ENCODE data around the gene CDC20B.
"Not testable (repeated sequence)": the region's sequence is repeated elsewhere in the genome, so short reads cannot be mapped to it uniquely, and the experiment has no call there.

Gene CDC20B

DNA sequence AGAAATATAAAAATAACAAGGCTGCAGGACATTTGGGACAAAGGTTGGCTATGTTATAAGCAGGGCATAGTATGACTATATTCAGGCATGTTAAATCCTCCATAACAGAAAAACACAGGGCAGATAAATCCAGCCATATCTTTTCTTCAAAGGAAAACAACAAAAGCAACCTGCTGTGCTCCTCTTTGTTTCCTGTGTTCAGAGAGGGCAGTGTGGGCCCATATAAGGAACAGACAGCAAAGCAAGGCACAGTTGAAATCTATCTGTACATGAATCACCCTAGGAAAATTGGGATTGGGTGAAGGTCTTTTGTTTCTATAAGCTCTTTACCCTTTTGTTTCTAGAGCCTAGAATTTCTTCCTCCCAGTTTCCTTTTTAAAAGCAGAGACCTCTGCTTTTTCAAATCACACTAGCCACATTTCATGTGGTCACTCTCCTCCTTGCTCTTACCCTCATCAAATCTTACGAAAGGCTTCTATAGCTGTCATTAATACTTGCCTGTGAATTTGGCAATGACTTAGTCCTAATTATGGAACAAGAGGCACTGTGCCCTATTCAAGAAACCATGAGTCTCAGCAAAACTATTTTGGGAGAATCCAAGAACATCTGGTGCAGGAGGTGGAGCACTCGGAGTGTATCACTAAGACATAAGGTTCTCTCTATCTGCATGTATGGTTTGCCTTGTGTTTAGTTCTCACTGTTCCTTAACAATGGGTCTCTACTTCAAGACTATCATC lies 68.8 kb downstream of the CDC20B start:
- no peak for FAIRE-seq

DNA sequence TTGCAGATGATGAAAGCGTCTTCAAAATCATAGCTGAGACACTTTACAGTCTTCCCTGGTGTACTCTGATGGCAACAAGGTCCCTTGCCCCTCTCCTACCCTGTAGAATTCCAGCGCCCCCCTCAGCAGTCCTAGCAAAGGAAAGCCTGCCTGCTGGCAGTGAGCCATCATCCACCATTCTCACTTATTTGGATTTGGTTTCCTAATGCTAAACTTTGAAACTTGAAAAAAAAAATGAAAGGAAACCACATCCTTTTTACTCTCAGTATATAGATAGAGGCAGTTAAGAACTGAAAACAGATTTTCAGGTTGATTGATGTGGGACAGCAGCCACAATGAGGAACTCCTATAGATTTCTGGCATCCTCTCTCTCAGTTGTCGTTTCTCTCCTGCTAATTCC lies 70.6 kb downstream of the CDC20B start, which contains the start of gene GZMA:
GZMA (plus strand) TSS at position 299 of the 400 bp plus-strand sequence; CDS start at position 336, 37 bp downstream.
- FAIRE-seq = no peak

DNA sequence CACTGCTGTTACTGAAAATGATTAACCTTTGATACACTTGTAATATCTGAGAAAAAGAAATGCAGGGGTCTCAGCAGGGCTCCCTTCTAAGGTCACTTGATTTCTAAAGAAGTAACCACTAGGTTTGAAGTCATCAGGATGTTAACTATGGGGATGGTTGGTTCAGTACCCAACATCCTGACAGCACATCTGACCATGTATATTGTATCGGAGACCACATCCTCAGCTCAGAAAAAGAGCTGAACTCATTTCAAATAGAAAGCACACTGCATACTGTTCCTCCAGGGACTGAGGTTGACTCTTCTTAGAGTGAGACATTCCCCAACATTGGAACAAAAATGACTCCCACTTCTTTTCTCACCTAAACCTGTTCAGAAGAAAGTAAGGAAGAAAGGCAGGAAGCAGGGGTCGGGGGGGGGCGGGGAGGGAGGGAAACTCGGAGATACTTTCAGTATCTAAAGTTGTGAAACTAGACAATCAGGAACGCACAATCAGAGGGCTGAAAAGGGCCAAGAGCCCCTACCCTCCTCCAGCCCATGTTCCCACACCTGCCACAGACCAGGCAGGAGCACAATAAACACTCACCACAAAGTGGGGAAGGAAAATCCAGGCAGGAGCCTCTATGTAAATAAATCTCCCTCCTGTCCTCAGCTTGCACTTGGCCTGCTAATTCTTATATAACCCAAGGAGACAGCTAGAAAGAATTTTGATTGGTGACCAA lies 71.3 kb downstream of the CDC20B start:
- no peak for FAIRE-seq

DNA sequence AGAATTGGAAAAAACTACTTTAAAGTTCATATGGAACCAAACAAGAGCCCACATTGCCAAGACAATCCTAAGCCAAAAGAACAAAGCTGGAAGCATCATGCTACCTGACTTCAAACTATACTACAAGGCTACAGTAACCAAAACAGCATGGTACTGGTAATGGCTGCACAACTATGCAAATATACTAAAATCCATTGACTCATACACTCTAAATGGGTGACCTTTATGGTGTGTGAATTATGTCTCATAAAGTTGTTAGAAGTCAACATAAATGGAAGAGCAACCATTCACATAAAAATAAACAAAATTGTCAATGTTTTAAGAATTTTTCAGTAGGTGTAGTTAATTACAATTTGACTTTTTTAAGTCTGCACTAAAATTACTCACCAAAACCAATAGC lies 71.8 kb downstream of the CDC20B start:
- FAIRE-seq = not testable (repeated sequence)

DNA sequence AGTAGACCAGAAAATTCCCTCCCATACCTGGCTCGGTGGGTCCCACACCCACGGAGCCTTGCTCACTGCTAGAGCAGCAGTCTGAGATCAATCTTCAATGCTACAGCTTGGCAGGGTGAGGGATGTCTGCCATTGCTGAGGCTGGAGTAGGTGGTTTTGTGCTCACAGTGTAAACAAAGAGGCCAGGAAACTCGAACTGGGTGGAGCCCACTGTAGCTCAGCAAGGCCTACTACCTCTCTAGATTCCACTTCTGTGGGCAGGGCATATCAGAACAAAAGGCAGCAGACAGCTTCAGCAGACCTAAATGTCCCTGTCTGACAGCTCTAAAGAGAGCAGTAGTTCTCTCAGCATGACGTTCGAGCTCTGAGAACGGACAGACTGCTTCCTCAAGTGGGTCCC lies 76.1 kb downstream of the CDC20B start:
- FAIRE-seq = no peak

DNA sequence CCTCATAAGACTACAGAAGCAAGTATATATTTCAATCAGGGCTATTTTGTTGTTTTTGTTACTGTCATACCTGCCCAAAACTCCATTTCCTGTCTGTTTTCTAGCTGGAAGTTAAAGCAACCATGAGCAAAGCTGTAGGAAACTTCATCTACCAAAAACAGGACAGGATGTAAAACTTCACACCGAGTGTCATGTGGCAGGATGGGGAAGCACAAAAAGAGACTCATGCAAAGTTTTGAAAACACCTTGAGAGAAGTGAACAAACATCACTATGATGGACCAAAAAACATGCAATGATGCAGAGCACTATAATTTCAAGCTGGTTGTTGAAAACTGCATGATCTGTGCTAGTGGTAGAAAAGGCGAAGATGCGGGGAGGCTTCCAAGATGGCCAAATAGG lies 76.8 kb downstream of the CDC20B start:
- no peak for FAIRE-seq

DNA sequence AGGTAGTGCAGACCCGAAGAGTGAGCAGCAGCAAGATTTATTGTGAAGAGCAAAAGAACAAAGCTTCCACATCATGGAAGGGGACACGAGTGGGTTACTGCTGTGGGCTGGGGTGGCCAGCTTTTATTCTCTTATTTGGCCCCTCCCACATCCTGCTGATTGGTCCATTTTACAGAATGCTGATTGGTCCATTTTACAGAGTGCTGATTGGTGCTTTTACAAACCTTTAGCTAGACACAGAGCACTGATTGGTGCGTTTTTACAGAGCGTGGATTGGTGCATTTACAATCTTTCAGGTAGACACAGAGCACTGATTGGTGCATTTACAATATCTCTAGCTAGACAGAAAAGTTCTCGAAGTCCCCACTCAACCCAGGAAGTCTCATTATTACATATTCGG lies 82.0 kb downstream of the CDC20B start:
- FAIRE-seq = not testable (repeated sequence)

DNA sequence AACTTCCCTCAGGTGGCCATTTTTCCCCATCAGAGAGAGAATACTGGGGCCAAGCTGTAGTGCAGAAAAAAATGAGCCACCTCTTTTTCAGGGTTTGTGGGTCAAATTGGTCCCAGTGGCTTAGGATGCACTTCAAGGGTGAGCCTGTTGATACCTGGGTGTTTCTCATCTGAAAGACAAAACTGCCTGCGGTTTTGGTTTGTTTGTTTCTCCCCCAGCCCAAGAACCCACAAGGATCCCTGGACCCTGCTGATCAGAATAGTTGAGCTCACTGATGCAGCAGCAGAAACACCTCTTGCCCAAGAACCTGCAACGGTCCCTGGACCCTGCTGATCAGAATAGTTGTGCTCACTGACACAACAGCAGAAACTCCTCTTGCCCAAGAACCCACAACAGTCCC lies 83.7 kb downstream of the CDC20B start:
- not testable (repeated sequence) for FAIRE-seq

DNA sequence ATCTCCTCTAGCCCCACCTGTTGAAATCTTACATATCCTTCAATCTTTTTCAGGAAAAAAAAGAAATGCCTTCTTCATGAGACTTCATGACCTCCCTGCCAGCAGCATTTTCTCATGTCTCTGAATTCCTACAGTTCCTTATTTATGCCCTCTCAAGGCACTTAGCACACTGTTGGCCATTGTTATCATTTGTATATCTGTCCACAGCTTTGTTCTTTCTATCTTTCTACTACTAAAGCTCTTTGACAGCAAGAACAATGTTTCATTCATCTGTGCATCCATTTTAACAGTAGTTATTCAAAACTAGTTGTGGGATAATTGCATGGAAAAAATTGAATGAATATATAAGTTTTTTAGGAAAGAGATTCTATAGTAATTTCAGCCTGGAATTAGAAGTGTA lies 91.4 kb downstream of the CDC20B start:
- FAIRE-seq = no peak

DNA sequence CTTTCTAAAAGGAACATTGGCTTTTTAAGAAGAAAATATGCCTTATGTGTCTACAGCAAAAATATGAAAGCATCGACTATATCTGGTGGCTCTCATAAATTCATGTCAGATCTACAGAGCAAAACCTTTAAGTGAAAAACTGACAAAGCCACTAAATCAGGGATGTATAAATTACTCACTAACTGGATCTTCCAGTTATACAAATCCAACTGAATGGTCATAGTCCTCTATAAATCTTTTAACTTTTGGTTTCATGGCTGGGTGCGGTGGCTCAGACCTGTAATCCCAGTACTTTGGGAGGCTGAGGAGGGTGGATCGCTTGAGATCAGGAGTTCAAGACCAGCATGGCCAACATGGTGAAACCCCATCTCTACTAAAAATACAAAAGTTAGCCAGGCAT lies 99.8 kb downstream of the CDC20B start:
- FAIRE-seq = no peak

DNA sequence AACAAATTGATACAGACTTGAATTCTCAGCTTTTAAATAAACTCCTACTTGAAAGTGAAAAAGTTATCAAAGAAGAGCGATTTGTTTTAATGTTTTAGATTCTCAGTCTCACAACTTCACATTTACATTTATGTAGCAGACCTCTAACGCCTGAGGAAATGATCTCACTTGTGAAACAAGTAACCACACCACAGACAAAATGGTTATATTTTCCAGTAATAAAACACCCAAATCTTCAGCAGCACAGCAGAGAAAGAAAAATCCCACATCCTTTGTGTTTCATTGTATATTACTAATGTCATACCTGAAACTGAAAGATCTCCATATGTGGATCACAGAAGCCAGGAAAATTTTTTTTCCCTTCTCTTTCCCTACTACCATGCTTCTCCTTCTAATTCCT lies 100.3 kb downstream of the CDC20B start:
- FAIRE-seq = no peak

DNA sequence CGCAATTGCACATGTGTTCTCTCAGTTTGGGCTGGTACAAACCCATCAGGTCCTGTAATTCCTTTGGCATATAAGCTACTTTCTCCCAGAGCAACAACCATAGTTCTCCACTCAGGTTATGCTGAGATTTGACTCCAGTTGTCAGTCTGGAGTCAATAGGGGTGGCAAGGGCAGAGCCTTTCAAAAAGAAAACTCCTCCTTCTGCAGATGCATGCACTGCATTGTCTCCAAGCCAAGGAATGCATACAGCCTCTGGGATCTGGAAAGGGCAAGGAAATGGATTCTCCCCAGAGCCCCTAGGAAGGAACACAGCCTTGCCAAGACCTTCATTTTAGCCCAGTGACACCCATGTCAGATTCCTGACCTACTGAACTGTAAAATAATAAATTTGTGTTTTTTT lies 101.6 kb downstream of the CDC20B start:
- FAIRE-seq = no peak

DNA sequence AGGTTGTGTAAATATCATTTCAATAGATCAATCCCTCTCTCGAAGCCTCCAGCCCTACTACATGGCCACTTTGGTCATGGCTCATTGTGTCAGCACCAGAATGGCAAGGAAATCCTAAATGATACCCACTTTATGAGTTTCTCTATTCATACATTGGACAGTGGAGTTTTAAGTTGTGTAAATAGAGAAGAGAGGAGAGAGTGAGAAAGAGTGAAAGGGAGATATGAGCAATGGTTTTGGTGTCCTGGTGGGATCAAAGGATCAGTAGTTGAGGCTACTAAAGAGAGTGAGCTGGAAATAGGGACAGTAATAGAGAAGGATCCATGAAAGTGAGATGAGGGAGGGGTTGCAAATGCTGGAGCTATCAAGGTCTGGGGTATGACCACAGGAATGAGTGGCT lies 102.0 kb downstream of the CDC20B start:
- no peak for FAIRE-seq

DNA sequence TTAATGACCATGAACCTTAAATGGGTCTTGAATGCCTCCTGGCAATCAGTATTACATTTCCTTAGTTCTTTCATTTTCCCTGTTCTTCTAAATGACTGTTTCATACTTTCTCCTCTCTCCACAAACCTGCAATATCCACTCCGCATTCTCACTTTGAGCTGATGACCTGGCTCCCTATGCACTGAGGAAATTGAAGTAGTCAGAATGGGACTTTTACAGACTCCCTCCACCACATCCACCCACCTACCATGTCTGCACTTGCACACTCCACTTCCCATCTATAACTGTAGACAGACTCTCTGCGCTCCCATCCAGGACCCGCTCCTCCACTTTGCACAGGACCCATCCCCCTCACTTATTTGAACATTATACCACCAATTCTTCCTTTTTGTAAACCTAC lies 106.7 kb downstream of the CDC20B start:
- FAIRE-seq = no peak

DNA sequence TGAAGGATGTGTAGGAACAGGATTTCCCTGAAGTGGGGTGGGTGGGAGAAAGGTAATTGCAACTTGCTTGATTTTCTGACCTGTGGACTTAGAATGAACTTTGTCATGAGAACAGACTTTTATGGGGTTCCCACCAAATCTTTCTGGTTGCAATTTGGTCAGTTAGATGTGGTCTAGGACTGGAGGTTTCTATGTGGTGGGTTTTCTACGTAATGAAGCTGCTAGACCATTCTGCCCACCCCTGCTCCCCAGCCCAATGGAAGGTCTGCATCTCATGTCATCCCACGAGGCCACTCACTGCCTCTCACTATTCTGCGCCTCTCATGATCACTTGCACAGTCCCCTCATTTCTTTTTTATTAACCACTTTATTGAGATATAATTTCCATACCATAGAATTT lies 108.5 kb downstream of the CDC20B start:
- no peak for FAIRE-seq

DNA sequence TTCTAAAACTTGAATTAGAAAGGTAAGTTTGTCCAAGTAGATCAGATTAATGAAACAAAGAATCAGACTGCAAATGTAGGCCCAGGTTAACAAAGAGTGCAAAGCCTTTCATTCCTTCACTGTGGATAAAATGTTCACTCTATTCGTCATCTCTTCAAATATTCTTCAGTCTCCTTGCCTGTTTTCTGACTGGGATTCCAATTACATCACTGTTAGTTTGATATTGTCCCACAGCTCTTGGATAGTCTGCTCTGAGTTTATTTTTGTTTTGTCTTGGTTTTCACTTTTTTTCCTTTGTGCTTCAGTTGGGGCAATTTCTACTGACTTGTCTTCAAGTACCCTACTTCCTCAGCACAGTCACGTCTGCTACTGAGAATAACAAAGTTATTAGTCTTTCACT lies 109.1 kb downstream of the CDC20B start:
- FAIRE-seq = no peak

DNA sequence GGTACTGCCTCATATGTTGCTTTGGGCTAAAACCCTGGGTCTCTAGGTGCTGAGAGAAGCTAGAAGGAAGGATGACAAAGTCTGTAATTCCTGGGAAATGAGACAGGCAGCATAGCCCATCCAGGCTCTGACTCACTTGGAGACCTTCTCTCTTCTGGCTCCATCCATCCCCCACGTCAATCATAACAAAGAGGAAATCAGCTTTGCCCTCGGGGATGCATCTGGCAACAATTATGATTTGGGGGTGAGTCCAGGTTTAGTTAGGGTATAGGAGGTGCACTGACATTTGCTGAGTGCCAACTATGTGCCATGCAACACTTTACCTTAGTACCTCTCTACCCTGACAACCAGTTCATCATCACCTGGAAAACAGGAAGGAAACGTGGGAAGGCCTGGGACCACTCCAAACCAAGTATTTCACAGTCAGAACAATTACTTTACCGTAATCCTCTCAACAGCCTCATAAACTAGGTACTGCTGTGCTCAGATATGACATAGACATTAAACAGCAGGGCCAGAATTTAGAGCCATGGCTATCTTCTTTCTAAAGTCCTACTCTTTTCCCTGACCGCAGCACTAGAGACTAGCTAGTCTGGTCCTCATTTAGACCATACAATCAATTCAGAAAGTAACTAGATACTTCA lies 109.6 kb downstream of the CDC20B start:
- FAIRE-seq = no peak
